Measurements from ENCODE around the gene KCNIP4. TPM values are rescaled to one million over a fixed set of nuclear protein-coding genes. Genes with fewer than 3 reads are reported as not detected.

KCNIP4 gene
- total and polyA plus RNA-seq, 9 of the 15 experiments (the other 6 are each of a cell fraction or from before 2014, with no cell fraction given): 0.25 to 0.41 TPM; not detected in 7

GRCh38 chr4:21830272-21830671 lies 118.3 kb downstream of the KCNIP4 start:
- intact Hi-C loops (cut with micrococcal nuclease): no loop called here
- WGBS (ENCODE audit: insufficient coverage, low coverage, missing lambda C conversion rate): 0% methylated on average over 5 of the region's 5 CpGs
- in situ Hi-C loops (cut with MboI): no loop called here
- DNase-seq (ENCODE audit: extremely low read depth in 1 of 4, low spot score in 3 of 4) (no peak), ATAC-seq (no peak), FAIRE-seq (no peak)
- CTCF ChIA-PET (ENCODE audit: low intra/inter-chr PET ratio): no interaction called here
- BruUV-seq (replicated peaks): no TSS peak
- H3K27ac ChIP-seq (ENCODE audit: extremely low read depth, low read depth, low read length): no peak overlapping the region
- H3K27me3 ChIP-seq (ENCODE audit: control insufficient read depth in 2 of 2, insufficient read depth in 2 of 2, low read length in 2 of 2): no peaks in the 10 kb centered on the region
- no peaks in the 10 kb centered on the region for H4K20me1 ChIP-seq (replicated peaks; ENCODE audit: control insufficient read depth, insufficient read depth, low read length)
- no peak overlapping the region for H3K4me3 ChIP-seq
- no peak overlapping the region for H3K4me2 ChIP-seq (ENCODE audit: insufficient read depth, low read length)
- POLR2A ChIA-PET: no interaction called here
- no peaks in the 10 kb centered on the region for H3K4me1 ChIP-seq (replicated peaks in 1 of 2; ENCODE audit: control insufficient read depth in 2 of 2, insufficient read depth in 2 of 2, low read length in 2 of 2)
- no peaks in the 10 kb centered on the region for H3K79me2 ChIP-seq (ENCODE audit: control insufficient read depth, insufficient read depth, low read length)
- no peak overlapping the region for H2AFZ ChIP-seq (ENCODE audit: low read depth, low read length)
- H3K9me3 ChIP-seq (replicated peaks; ENCODE audit: control insufficient read depth, insufficient read depth, low read depth, low read length): no peaks in the 10 kb centered on the region
- no peaks in the 10 kb centered on the region for H3K36me3 ChIP-seq (ENCODE audit: control insufficient read depth, insufficient read depth, low read length)
- H3K9ac ChIP-seq (ENCODE audit: insufficient read depth in 1 of 2, low read depth in 2 of 2, low read length in 2 of 2): no peak overlapping the region
- TF ChIP-seq RREB1 (CRISPR knock-in tag; IDR thresholded peaks at IDR 0.05): no peak
- no peak for TF ChIP-seq POLR3A (IDR thresholded peaks at IDR 0.05; ENCODE audit: borderline replicate concordance, extremely low read depth, insufficient read depth, insufficient read length)
- no peak for TF ChIP-seq HDGF (IDR thresholded peaks at IDR 0.05)
- TF ChIP-seq PKNOX1 (IDR thresholded peaks at IDR 0.05): no peak
- no peak for TF ChIP-seq ZNF644 (tag; IDR thresholded peaks at IDR 0.05; ENCODE audit: low read depth)
- no peak for TF ChIP-seq ZNF184 (CRISPR knock-in tag; IDR thresholded peaks at IDR 0.05)
- no peak for TF ChIP-seq CREBBP (IDR thresholded peaks at IDR 0.05; ENCODE audit: low read depth, low read length)
- H3K9me1 ChIP-seq (ENCODE audit: control insufficient read depth, insufficient read depth, low read length): no peaks in the 10 kb centered on the region
